NCI-H1930 (cell line): ENCODE results near the gene FBXL13.
"Not testable (repeated sequence)": the region's sequence is repeated elsewhere in the genome, so short reads cannot be mapped to it uniquely, and the experiment has no call there.

Experiments
- DNase-seq, 2 experiments: peaks; one replicate each; lab custom pipeline; 2025; lab: John Stamatoyannopoulos, UW

FBXL13 gene

DNA sequence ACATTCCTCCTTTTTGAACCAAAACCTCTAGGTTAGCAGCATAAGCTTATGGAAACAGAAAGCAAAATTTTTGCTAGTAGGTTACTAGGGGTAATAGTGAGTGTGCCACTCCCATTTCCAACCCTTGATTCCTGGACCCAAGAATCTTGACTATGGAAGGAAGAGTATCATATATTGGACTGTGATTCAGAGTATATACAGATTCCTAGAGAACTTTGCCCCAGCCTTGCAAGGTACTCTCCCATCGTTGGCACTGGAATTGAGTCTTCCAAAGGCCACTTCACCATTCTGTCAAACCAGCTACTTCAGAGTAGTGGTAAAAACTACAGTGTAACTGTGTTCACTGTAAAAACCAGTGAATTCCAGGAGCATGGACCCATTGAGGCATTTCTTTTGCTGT, 92.4 kb downstream of the FBXL13 start:
- no peak for DNase-seq

GRCh38 chr7:102981451-102981850, 93.1 kb downstream of the FBXL13 start:
- no peak for DNase-seq

DNA sequence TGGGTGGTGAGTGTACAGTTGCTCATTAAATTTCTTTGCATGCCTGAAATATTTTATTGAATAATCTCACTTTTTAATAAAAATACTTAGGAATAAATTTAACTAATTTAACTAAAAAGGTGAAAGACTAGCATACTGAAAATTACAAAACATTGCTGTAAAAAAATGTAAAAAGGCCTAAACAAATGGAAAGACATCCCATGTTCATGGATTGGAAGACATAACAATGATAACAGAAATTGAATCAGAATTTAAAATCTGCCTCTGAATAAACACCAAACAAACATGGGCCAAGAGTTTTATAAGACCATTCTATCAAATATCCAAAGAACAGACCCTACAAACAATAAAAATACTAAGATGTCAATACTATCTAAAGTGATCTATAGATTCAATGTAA, 94.9 kb downstream of the FBXL13 start:
- no peak for DNase-seq

DNA sequence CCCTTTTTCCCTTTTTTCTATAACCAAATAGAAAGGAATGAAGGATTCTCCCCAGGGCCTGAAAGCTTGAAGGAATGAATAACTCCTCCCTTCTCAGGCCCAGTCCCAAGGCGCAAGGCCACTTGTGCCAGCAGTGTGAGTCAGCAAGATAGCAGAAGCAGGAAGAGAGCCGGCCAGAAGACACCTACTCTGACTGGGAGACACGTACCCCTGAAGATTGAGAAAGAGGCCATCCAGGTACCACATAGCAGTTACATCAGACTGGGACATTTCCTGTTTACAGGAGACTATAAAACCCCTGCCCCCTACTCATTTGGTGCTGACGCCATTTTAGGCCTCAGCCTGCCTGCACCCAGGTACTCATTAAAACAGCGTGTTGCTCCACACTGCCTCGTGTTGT, 96.3 kb downstream of the FBXL13 start:
- DNase-seq, result no peak

GRCh38 chr7:102977586-102977985, 97.0 kb downstream of the FBXL13 start:
- not testable (repeated sequence) for DNase-seq

GRCh38 chr7:102976493-102976892, 98.1 kb downstream of the FBXL13 start:
- DNase-seq, result no peak

- no peak for DNase-seq
Observed at GRCh38 chr7:102975854-102976253, 98.7 kb downstream of the FBXL13 start.

- no peak for DNase-seq
Observed at GRCh38 chr7:102974366-102975236, 100.0 kb downstream of the FBXL13 start.

DNA sequence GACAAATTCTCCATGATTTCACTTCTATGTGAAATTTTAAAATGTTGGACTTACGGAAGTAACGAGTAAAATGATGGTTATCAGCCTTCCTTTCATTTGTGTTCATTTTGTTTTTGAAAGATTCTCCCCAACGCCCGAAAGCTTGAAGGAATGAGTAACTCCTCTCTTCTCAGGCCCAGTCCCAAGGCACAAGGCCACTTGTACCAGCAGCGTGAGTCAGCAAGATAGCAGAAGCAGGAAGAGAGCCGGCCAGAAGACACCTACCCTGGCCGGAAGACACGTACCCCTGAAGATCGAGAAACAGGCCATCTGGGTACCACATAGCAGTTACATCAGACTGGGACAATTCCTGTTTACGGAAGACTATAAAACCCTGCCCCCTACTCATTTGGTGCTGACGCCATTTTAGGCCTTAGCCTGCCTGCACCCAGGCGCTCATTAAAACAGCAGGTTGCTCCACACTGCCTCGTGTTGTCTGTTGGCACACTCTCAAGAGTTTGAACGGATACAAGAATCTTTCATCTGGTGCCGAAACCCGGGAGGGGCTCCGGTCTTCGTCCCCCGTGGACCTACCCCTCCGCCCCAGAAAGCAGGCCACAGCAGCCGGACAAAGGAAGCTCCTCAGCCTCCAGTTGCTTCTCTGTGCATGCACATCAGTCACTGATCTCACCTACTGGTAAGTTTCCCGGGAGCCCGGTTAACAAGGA, 101.3 kb downstream of the FBXL13 start:
- no peak for DNase-seq

DNA sequence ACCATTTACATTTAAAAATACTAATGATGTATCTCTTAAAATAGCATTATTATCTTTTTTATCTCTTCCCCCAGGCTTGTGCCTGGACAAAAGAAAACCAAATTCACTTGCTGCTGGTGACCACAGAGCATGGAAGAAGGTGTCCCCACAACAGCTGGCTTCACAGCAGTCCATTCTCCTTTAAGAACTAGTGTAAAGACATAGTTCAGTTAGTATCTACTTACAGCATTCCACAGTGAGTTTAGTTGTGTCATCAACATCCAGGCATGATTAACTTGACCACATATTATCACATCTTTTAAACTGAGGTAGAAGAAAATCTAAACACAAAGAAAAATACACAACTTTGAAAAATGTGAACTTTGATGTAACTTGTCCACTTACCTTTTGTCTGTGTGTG, 106.8 kb downstream of the FBXL13 start:
- no peak for DNase-seq

GRCh38 chr7:102966465-102966864, 108.1 kb downstream of the FBXL13 start:
- DNase-seq, result no peak

- DNase-seq, result not testable (repeated sequence)
Observed at GRCh38 chr7:102961993-102962392, 112.6 kb downstream of the FBXL13 start.

DNA sequence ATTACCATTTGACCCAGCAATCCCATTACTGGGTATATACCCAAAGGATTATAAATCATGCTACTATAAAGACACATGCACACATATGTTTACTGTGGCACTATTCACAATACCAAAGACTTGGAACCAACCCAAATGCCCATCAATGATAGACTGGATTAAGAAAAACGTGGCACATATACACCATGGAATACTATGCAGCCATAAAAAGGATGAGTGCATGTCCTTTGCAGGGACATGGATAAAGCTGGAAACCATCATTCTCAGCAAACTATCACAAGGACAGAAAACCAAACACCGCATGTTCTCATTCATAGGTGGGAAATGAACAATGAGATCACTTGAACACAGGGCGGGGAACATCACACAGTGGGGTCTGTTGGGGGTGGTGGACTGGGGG, 116.6 kb downstream of the FBXL13 start:
- not testable (repeated sequence) for DNase-seq

GRCh38 chr7:102954359-102954758, 120.2 kb downstream of the FBXL13 start:
- not testable (repeated sequence) for DNase-seq

DNA sequence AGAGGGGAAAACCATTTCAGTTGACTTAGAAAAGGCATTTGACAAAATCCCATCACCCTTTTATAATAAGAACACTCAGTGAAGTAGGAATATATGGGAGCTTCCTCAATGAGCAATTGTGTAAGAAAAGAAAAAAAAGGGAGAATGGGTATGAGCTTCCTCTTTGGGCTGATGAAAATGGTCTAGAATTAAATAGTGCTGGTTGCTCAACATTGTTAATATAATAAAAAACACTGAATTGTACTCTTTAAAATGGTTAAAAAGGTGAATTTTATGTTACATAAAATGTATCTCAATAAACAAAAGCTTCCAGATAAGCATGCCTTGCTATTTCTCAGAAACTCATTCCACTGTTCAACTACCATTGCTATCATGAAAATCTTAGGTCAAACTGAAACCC, 121.2 kb downstream of the FBXL13 start:
- no peak for DNase-seq

DNA sequence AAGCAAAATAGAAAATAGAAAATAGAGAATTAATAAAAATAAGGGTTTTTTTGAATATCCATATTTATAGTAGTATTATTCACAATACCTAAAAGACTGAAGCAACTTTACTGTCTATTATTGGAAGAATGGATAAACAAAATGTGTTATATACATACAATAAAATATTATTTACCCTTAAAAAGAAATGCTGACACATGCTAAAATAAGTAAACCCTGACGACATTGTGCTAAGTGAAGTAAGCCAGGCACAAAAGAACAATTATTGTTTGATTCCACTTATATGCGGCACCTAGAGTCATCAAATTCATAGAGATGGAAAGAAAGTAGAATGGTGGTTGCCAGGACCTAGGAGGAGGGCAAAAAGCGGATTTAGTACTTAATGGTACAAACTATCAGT, 122.8 kb downstream of the FBXL13 start:
- no peak for DNase-seq

- no peak for DNase-seq
Observed at GRCh38 chr7:102944241-102944640, 130.4 kb downstream of the FBXL13 start.

- DNase-seq, result no peak
Observed at GRCh38 chr7:102943423-102944169, 131.0 kb downstream of the FBXL13 start.

DNA sequence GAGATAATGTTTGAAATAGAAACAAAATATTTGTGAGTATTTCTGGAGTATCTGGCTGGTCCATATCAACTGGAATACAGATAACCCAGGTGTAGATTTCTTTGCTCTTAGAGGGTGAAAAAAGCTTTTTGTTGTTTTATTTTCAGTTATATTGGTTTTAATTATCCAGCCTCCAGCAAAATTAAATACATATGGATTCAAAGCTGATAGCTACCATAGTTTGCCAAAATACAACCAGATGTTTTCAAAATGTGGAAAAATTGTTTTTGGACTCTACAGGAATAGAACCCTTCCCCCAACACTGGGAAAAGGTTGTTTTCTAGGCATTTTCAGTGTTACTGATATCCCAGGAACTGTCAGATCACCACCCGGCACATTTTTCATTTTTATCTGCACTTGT, 131.7 kb downstream of the FBXL13 start:
- DNase-seq, result no peak

DNA sequence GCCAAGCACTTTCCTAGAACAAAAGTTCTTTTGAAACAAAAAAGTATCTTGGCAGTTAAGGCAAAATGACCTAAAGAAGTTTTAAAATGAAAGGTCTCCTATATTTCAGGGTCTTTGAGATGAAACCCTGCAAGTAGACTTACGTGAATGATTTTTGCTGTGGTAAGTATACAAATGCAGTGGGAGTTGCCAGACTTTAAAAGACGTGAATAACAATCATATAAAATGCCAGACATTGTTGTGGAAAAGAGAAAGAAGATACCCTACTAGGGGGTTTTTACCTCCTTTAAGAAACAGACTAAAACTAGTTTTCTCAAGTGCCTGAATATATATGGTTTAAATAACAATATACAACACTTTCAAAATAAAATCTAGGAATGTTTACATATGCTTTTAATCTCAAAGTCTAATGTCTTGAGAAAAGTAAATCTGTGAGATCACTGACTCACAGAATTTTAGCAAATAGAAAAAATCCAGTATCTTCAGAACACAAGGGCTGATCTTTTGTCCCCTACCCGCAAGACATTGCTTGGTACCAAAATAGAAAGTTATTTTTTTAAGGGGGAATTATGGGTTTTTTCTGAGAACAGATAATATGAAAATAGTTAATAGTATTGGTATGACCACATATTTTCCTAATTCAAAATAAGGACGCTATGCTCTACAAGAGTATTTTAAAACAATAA, 132.3 kb downstream of the FBXL13 start:
- DNase-seq, result no peak

GRCh38 chr7:102938679-102939078, 135.9 kb downstream of the FBXL13 start:
- DNase-seq, result no peak
